ENCODE results near the gene OR9I1. TPM values are rescaled to one million over a fixed set of nuclear protein-coding genes. Genes with fewer than 3 reads are reported as not detected.

Gene OR9I1
- total and polyA plus RNA-seq, 10 of the 15 experiments (the other 5 are each of a cell fraction or from before 2014, with no cell fraction given) = not detected

GRCh38 chr11:58075781-58076180 lies 49.5 kb downstream of the OR9I1 start:
- no peak for ATAC-seq
- Histone ChIP-seq H3K27ac (ENCODE audit: control insufficient read depth, insufficient read depth) (no peak overlapping the region), H3K4me1 (ENCODE audit: control insufficient read depth, insufficient read depth, low read length) (no peaks in the 10 kb centered on the region), H3K4me3 (no peak overlapping the region), H4K20me1 (ENCODE audit: control insufficient read depth, insufficient read depth) (no peaks in the 10 kb centered on the region), H3K36me3 (ENCODE audit: control insufficient read depth in 2 of 2, insufficient read depth in 2 of 2, low read length in 1 of 2) (no peaks in the 10 kb centered on the region), H2AFZ (ENCODE audit: control insufficient read depth, low read depth, low read length) (no peak overlapping the region), H3K9me3 (replicated peaks; ENCODE audit: control insufficient read depth, insufficient read depth, low read length) (no peaks in the 10 kb centered on the region), H3K27me3 (replicated peaks in 1 of 2; ENCODE audit: control insufficient read depth in 2 of 2, insufficient read depth in 2 of 2, low read length in 1 of 2) (no peaks in the 10 kb centered on the region), H3K9ac (ENCODE audit: control insufficient read depth, insufficient read depth, low read length) (no peak overlapping the region), H3K4me2 (ENCODE audit: control insufficient read depth, insufficient read depth) (no peak overlapping the region), H3K79me2 (ENCODE audit: control insufficient read depth, insufficient read depth, low read length) (no peaks in the 10 kb centered on the region)
- intact Hi-C loops (cut with micrococcal nuclease; ENCODE audit: unreplicated experiment) (no loop called here), in situ Hi-C loops (cut with MboI) (no loop called here)
- DNase-seq (ENCODE audit: low read depth, low spot score) = no peak
- ChIA-PET POLR2A (no interaction called here), RAD21 (ENCODE audit: unreplicated experiment) (no interaction called here), CTCF (no interaction called here), SMC1A (ENCODE audit: uncharacterized antibody, unreplicated experiment) (interaction anchor here (1.0 kb wide), 1 partner anchor 11 kb away, joined by 3 read pairs; no protein-coding TSS in a partner anchor)
- 0% methylated on average over 2 of the region's 2 CpGs for WGBS (ENCODE audit: insufficient coverage, insufficient replicate concordance, low lambda C conversion rate, missing lambda C conversion rate)
- no TSS peak for BruUV-seq (replicated peaks)
- TF ChIP-seq E4F1 (IDR thresholded peaks at IDR 0.05; ENCODE audit: borderline replicate concordance, partially characterized antibody) = no peak
- no peak for TF ChIP-seq ATF3 (IDR thresholded peaks at IDR 0.05; ENCODE audit: borderline replicate concordance, extremely low read depth, low read depth, low read length)
- no peak for TF ChIP-seq SUPT20H (IDR thresholded peaks at IDR 0.05; ENCODE audit: borderline replicate concordance, control insufficient read depth, low read depth, low read length)
- TF ChIP-seq CEBPZ (IDR thresholded peaks at IDR 0.05; ENCODE audit: low read depth, low read length) = no peak
- no peak for FAIRE-seq

Measured in GM12878 (cell line).